ENCODE measurements around the gene MXD3. TPM values are rescaled to one million over a fixed set of nuclear protein-coding genes. Genes with fewer than 3 reads are reported as not detected.

Gene MXD3
- total RNA-seq, 2 experiments from 2014 or later = 93.2 to 96.9 TPM

- ChIA-PET CTCF (interaction anchor here (0.9 to 5.6 kb wide), 6 partner anchors 14 to 50 kb away, joined by 3 to 31 read pairs (median 4); no protein-coding TSS in a partner anchor), POLR2A (no interaction called here)
- Mint-ChIP-seq H3K4me1 (ENCODE audit: low read depth) (peaks cover 69% of the 10 kb centered on the region), H3K9me3 (ENCODE audit: insufficient read depth) (peaks cover 4% of the 10 kb centered on the region), H3K4me3 (no peak overlapping the region), H3K27ac (no peak overlapping the region), H3K36me3 (ENCODE audit: low read depth) (peaks cover 31% of the 10 kb centered on the region), H3K27me3 (ENCODE audit: low read depth) (no peaks in the 10 kb centered on the region)
- no peak for DNase-seq
- ATAC-seq = no peak
These were observed 43.0 kb upstream of the MXD3 start for GRCh38 chr5:177354711-177355110.

- Mint-ChIP-seq H3K4me1 (ENCODE audit: low read depth) (peaks cover 69% of the 10 kb centered on the region), H3K9me3 (ENCODE audit: insufficient read depth) (peaks cover 4% of the 10 kb centered on the region), H3K27me3 (ENCODE audit: low read depth) (no peaks in the 10 kb centered on the region), H3K4me3 (no peak overlapping the region), H3K36me3 (ENCODE audit: low read depth) (peaks cover 31% of the 10 kb centered on the region), H3K27ac (no peak overlapping the region)
- DNase-seq (no peak), ATAC-seq (no peak)
- ChIA-PET POLR2A (no interaction called here), CTCF (interaction anchor here (0.9 to 5.6 kb wide), 6 partner anchors 14 to 50 kb away, joined by 3 to 31 read pairs (median 4); no protein-coding TSS in a partner anchor)
These were observed 42.6 kb upstream of the MXD3 start for GRCh38 chr5:177354256-177354655.

- Mint-ChIP-seq H3K27me3 (ENCODE audit: low read depth) (no peaks in the 10 kb centered on the region), H3K4me1 (ENCODE audit: low read depth) (peaks cover 66% of the 10 kb centered on the region), H3K9me3 (ENCODE audit: insufficient read depth) (peaks cover 4% of the 10 kb centered on the region), H3K27ac (no peak overlapping the region), H3K36me3 (ENCODE audit: low read depth) (peaks cover 28% of the 10 kb centered on the region), H3K4me3 (no peak overlapping the region)
- ATAC-seq (no peak), DNase-seq (no peak)
- ChIA-PET CTCF (interaction anchor here (2.0 to 5.6 kb wide), 4 partner anchors 17 to 103 kb away, joined by 5 to 31 read pairs (median 20); no protein-coding TSS in a partner anchor), POLR2A (interaction anchor here (0.6 to 1.3 kb wide), 2 partner anchors 11 to 40 kb away, joined by 3 read pairs; no protein-coding TSS in a partner anchor)
These were observed 41.4 kb upstream of the MXD3 start for GRCh38 chr5:177353093-177353492.

GRCh38 chr5:177351392-177352329 is 40.0 kb upstream of the MXD3 start, which contains the start of gene LMAN2:
Gene LMAN2 (minus strand): TSS chr5:177351668. CDS start chr5:177351647, 21 bp downstream.
- ChIA-PET POLR2A (interaction anchor here (0.5 to 2.7 kb wide), 19 partner anchors 9 to 248 kb away, joined by 3 to 22 read pairs (median 4); partner anchors contain the start of genes B4GALT7, MXD3, PRELID1 and RAB24), CTCF (interaction anchor here (0.9 to 5.6 kb wide), 15 partner anchors 10 to 149 kb away, joined by 3 to 31 read pairs (median 7); partner anchors contain the start of gene SLC34A1)
- peak within 1 kb of the TSS; percentile 97 for H3K4me3 Mint-ChIP-seq

GRCh38 chr5:177350776-177351391 is 39.2 kb upstream of the MXD3 start:
- ATAC-seq = no peak
- Mint-ChIP-seq H3K36me3 (ENCODE audit: low read depth) (peaks cover 42% of the 10 kb centered on the region), H3K27ac (peak overlapping the region; percentile 100), H3K9me3 (ENCODE audit: insufficient read depth) (peaks cover 4% of the 10 kb centered on the region), H3K4me3 (peak overlapping the region; percentile 97), H3K4me1 (ENCODE audit: low read depth) (peaks cover 64% of the 10 kb centered on the region), H3K27me3 (ENCODE audit: low read depth) (no peaks in the 10 kb centered on the region)
- DNase-seq = no peak
- POLR2A ChIA-PET = interaction anchor here (0.9 to 2.7 kb wide), 11 partner anchors 10 to 80 kb away, joined by 3 to 22 read pairs (median 4); partner anchors contain the start of gene MXD3
- CTCF ChIA-PET = interaction anchor here (0.8 to 5.6 kb wide), 14 partner anchors 9 to 150 kb away, joined by 3 to 31 read pairs (median 6); no protein-coding TSS in a partner anchor

More at GRCh38 chr5:177351392-177352329, 40.0 kb upstream of the MXD3 start, which contains the start of gene LMAN2:
- H3K4me1 Mint-ChIP-seq (ENCODE audit: low read depth) = peaks cover 66% of the 10 kb centered on the region
- no peaks in the 10 kb centered on the region for H3K27me3 Mint-ChIP-seq (ENCODE audit: low read depth)
- H3K27ac Mint-ChIP-seq = peak within 1 kb of the TSS; percentile 100
- H3K9me3 Mint-ChIP-seq (ENCODE audit: insufficient read depth) = peaks cover 4% of the 10 kb centered on the region
- DNase-seq (peak; percentile 96), ATAC-seq (peak; percentile 99)
- H3K36me3 Mint-ChIP-seq (ENCODE audit: low read depth) = peaks cover 37% of the 10 kb centered on the region

GRCh38 chr5:177349762-177350161 is 38.1 kb upstream of the MXD3 start:
- H3K4me3 Mint-ChIP-seq = peak overlapping the region; percentile 97
- H3K4me1 Mint-ChIP-seq (ENCODE audit: low read depth) = peaks cover 54% of the 10 kb centered on the region
- ATAC-seq (no peak), DNase-seq (no peak)
- H3K27ac Mint-ChIP-seq = peak overlapping the region; percentile 64
- H3K9me3 Mint-ChIP-seq (ENCODE audit: insufficient read depth) = no peaks in the 10 kb centered on the region
- H3K27me3 Mint-ChIP-seq (ENCODE audit: low read depth) = no peaks in the 10 kb centered on the region
- POLR2A ChIA-PET = interaction anchor here (2.7 kb wide), 1 partner anchor 11 kb away, joined by 22 read pairs; no protein-coding TSS in a partner anchor
- peaks cover 34% of the 10 kb centered on the region for H3K36me3 Mint-ChIP-seq (ENCODE audit: low read depth)
- CTCF ChIA-PET = interaction anchor here (1.0 to 3.4 kb wide), 6 partner anchors 9 to 45 kb away, joined by 3 to 17 read pairs (median 4); no protein-coding TSS in a partner anchor

- ChIA-PET CTCF (interaction anchor here (0.7 to 3.4 kb wide), 8 partner anchors 9 to 997 kb away, joined by 3 to 17 read pairs (median 4); no protein-coding TSS in a partner anchor), POLR2A (no interaction called here)
- no peak for DNase-seq
- peaks cover 36% of the 10 kb centered on the region for H3K36me3 Mint-ChIP-seq (ENCODE audit: low read depth)
- no peak for ATAC-seq
- H3K27ac Mint-ChIP-seq = no peak overlapping the region
- no peaks in the 10 kb centered on the region for H3K9me3 Mint-ChIP-seq (ENCODE audit: insufficient read depth)
- H3K4me1 Mint-ChIP-seq (ENCODE audit: low read depth) = peaks cover 49% of the 10 kb centered on the region
- H3K27me3 Mint-ChIP-seq (ENCODE audit: low read depth) = no peaks in the 10 kb centered on the region
- H3K4me3 Mint-ChIP-seq = peak overlapping the region; percentile 97
These were observed 37.6 kb upstream of the MXD3 start for GRCh38 chr5:177349362-177349647.

GRCh38 chr5:177347699-177348098 is 36.0 kb upstream of the MXD3 start:
- Mint-ChIP-seq H3K27ac (no peak overlapping the region), H3K36me3 (ENCODE audit: low read depth) (peaks cover 43% of the 10 kb centered on the region), H3K4me3 (no peak overlapping the region), H3K27me3 (ENCODE audit: low read depth) (no peaks in the 10 kb centered on the region), H3K4me1 (ENCODE audit: low read depth) (peaks cover 50% of the 10 kb centered on the region), H3K9me3 (ENCODE audit: insufficient read depth) (no peaks in the 10 kb centered on the region)
- CTCF ChIA-PET = no interaction called here
- POLR2A ChIA-PET = no interaction called here
- ATAC-seq (no peak), DNase-seq (no peak)

GRCh38 chr5:177346820-177347219 is 35.1 kb upstream of the MXD3 start:
- no peaks in the 10 kb centered on the region for H3K9me3 Mint-ChIP-seq (ENCODE audit: insufficient read depth)
- peaks cover 43% of the 10 kb centered on the region for H3K36me3 Mint-ChIP-seq (ENCODE audit: low read depth)
- peaks cover 45% of the 10 kb centered on the region for H3K4me1 Mint-ChIP-seq (ENCODE audit: low read depth)
- no peaks in the 10 kb centered on the region for H3K27me3 Mint-ChIP-seq (ENCODE audit: low read depth)
- no peak overlapping the region for H3K4me3 Mint-ChIP-seq
- no peak for ATAC-seq
- ChIA-PET POLR2A (interaction anchor here (1.4 to 1.5 kb wide), 2 partner anchors 35 to 38 kb away, joined by 3 to 4 read pairs; no protein-coding TSS in a partner anchor), CTCF (interaction anchor here (1.0 to 2.0 kb wide), 4 partner anchors 22 to 233 kb away, joined by 4 to 5 read pairs (median 5); no protein-coding TSS in a partner anchor)
- H3K27ac Mint-ChIP-seq = no peak overlapping the region
- DNase-seq = no peak

GRCh38 chr5:177344891-177345290 is 33.2 kb upstream of the MXD3 start:
- H3K36me3 Mint-ChIP-seq (ENCODE audit: low read depth) = peaks cover 44% of the 10 kb centered on the region
- peaks cover 41% of the 10 kb centered on the region for H3K4me1 Mint-ChIP-seq (ENCODE audit: low read depth)
- no peak overlapping the region for H3K4me3 Mint-ChIP-seq
- no peaks in the 10 kb centered on the region for H3K9me3 Mint-ChIP-seq (ENCODE audit: insufficient read depth)
- no peaks in the 10 kb centered on the region for H3K27me3 Mint-ChIP-seq (ENCODE audit: low read depth)
- H3K27ac Mint-ChIP-seq = no peak overlapping the region
- ATAC-seq (no peak), DNase-seq (no peak)
- CTCF ChIA-PET = interaction anchor here (1.0 kb wide), 1 partner anchor 35 kb away, joined by 3 read pairs; no protein-coding TSS in a partner anchor
- POLR2A ChIA-PET = interaction anchor here (0.6 kb wide), 1 partner anchor 18 kb away, joined by 3 read pairs; no protein-coding TSS in a partner anchor

GRCh38 chr5:177343777-177344176 is 32.1 kb upstream of the MXD3 start:
- POLR2A ChIA-PET = no interaction called here
- CTCF ChIA-PET = no interaction called here
- Mint-ChIP-seq H3K4me1 (ENCODE audit: low read depth) (peaks cover 42% of the 10 kb centered on the region), H3K27ac (no peak overlapping the region), H3K4me3 (no peak overlapping the region), H3K36me3 (ENCODE audit: low read depth) (peaks cover 40% of the 10 kb centered on the region), H3K27me3 (ENCODE audit: low read depth) (no peaks in the 10 kb centered on the region), H3K9me3 (ENCODE audit: insufficient read depth) (no peaks in the 10 kb centered on the region)
- DNase-seq (no peak), ATAC-seq (no peak)
